HG02571 (cell line): Measurements from ENCODE around the gene ARHGEF25.
"Not testable (repeated sequence)": the region's sequence is repeated elsewhere in the genome, so short reads cannot be mapped to it uniquely, and the experiment has no call there.

Experiments
- ATAC-seq: cut with Tn5 transposase; IDR thresholded peaks from one replicate; pipeline ENCODE4 v1.9.1; 2021; ENCODE audit warnings: mild to moderate bottlenecking, moderate library complexity; ENCODE audit not compliant: unreplicated experiment

Gene ARHGEF25

GRCh38 chr12:57611108-57611826 lies at the start of gene ARHGEF25:
TSS of gene ARHGEF25 (plus strand) at chr12:57611435. CDS start at chr12:57611895, 460 bp downstream.
- ATAC-seq, result peak; percentile 44

GRCh38 chr12:57563358-57563757 lies 47.9 kb upstream of the ARHGEF25 start:
- no peak for ATAC-seq

GRCh38 chr12:57564178-57564740 lies 47.0 kb upstream of the ARHGEF25 start:
- no peak for ATAC-seq

- ATAC-seq, result no peak
These were observed 42.4 kb upstream of the ARHGEF25 start for GRCh38 chr12:57568838-57569237.

- ATAC-seq, result no peak
These were observed 41.4 kb upstream of the ARHGEF25 start for GRCh38 chr12:57569858-57570257.

- not testable (repeated sequence) for ATAC-seq
These were observed 40.8 kb upstream of the ARHGEF25 start for GRCh38 chr12:57570438-57570837.

GRCh38 chr12:57571926-57572762 lies 39.1 kb upstream of the ARHGEF25 start:
- no peak for ATAC-seq

GRCh38 chr12:57574795-57575194 lies 36.4 kb upstream of the ARHGEF25 start:
- ATAC-seq, result no peak

- no peak for ATAC-seq
These were observed 35.2 kb upstream of the ARHGEF25 start for GRCh38 chr12:57575771-57576612.

GRCh38 chr12:57576613-57577160 lies 34.5 kb upstream of the ARHGEF25 start:
- ATAC-seq, result no peak

GRCh38 chr12:57577981-57578758 lies 33.1 kb upstream of the ARHGEF25 start:
- no peak for ATAC-seq

- no peak for ATAC-seq
These were observed 32.2 kb upstream of the ARHGEF25 start for GRCh38 chr12:57579011-57579410.

- no peak for ATAC-seq
These were observed 31.4 kb upstream of the ARHGEF25 start for GRCh38 chr12:57579677-57580465.

- ATAC-seq, result no peak
These were observed 30.8 kb upstream of the ARHGEF25 start for GRCh38 chr12:57580466-57580795.

- ATAC-seq, result no peak
These were observed 29.4 kb upstream of the ARHGEF25 start for GRCh38 chr12:57581802-57582201.

- no peak for ATAC-seq
These were observed 28.8 kb upstream of the ARHGEF25 start for GRCh38 chr12:57582440-57582839.

GRCh38 chr12:57583008-57583831 lies 28.0 kb upstream of the ARHGEF25 start:
- ATAC-seq, result peak; percentile 87

- no peak for ATAC-seq
These were observed 27.2 kb upstream of the ARHGEF25 start for GRCh38 chr12:57584050-57584449.
